HG02852 (cell line): ENCODE measurements around the gene C2CD4C.
"Not testable (repeated sequence)": the region's sequence is repeated elsewhere in the genome, so short reads cannot be mapped to it uniquely, and the experiment has no call there.

ENCODE experiments used
- ATAC-seq: cut with Tn5 transposase; IDR thresholded peaks from one replicate; pipeline ENCODE4 v1.9.1; 2021; ENCODE audit warnings: mild to moderate bottlenecking, moderate library complexity; ENCODE audit not compliant: unreplicated experiment

The C2CD4C gene

DNA sequence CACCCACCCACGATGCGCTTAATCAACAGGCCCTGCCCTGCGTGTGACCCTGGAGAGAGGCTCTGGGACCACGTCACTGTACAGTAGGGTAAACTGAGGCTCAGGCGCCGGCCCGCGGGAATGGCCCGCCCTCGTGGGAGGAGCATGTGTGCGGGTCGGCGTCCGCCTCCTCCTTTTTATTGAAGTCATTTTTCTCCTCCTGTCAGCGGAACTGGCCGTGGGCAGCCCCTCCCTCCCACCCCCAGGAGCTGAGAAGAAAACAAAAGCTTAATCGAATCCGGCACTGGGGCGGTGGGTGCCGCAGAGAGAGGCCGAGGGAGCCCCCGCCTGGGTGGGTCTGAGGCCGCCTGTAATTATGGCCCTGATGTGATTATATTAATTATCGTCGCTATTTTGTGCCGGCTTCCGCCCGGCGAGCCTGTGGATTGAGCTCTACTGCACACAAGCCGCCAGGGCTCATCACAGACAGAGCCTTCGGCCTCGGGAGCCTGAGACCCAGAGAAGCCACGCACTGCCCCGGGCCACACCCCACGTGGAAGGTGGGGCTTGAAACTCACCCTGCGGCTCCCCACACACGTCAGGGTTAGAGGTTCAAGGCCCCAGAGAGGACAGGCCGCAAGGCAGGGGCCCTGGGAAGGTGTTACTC is 7.0 kb downstream of the C2CD4C start:
- ATAC-seq = no peak

DNA sequence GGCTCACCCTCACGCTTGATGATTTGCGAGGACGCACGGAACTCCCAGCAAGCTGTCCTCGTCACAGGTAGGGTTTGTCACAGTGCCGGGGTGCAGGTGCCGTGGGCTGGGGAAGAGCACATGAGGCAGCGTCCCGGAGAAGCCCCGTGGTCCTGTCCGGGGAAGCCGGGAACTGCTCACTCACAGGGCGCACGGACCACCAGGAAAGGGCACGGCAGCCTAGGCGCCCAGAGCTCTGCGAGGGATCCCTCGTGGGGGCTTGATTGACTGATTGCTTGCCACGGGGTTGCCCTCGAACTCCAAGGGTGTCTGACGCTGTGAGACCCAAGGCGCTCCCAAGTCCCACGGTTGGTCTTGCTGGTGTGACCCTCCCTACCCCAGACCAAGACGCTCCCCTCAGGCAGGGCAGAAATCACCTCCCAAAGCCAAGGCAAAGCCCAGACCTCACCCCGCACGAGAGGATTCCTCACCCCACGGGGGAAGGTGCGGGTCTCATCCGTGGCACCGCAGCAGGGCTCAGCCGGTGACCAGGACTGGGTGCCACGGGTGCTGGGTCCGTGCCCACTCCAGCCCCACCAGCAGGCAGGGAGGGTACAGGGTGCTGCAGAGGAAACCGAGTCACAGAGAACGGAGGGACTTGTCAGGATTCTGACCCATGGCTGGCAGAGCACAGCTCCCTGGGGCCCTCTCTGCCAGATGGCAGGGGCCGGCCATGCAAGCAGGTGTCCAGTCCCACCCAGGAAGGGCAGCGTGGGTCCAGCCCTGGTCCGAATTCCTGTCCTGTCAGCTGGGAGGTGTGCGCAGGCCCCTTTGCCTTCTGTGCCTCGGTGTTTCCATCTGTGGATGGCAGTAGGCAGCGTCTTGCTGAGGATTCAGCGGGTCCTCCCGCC is 7.7 kb downstream of the C2CD4C start:
- ATAC-seq = no peak

DNA sequence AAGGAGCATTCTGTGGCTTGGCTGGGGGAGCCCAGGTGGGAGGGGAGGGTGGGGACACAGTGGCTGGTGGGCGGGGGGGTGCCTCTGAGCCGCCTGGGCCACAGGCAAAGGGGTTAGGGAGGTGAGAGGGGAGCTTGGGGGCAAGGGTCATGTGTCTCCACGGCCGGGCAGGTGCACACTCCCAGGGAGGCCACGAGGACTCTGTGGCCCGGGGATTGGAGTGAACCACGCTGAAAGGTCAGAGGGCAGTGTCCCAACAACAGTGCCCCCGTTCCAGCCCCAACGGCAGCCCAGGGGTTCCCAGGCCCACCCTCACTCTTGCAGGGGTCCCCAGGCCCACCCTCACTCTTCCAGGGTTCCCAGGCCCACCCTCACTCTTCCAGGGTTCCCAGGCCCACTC is 9.6 kb downstream of the C2CD4C start:
- no peak for ATAC-seq

DNA sequence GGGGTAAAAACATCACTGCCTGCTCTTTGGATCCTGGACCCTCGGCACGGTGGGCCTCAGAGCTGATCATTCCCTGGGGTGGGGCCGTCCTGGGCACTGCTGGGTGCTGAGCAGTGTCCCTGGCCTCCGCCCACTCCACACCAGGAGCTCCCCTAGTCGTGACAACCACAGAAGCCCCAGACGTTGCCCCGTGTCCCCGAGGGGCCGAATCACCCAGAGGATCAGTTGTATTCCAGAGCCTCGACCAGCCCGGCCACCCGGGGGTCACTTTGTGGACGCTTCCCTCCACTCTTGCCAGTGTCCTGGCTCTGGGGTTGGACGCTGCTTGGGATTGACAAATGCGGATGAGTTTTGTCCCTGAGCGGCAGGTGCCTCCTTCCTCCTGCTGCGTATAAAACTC is 10.2 kb downstream of the C2CD4C start:
- ATAC-seq = no peak

DNA sequence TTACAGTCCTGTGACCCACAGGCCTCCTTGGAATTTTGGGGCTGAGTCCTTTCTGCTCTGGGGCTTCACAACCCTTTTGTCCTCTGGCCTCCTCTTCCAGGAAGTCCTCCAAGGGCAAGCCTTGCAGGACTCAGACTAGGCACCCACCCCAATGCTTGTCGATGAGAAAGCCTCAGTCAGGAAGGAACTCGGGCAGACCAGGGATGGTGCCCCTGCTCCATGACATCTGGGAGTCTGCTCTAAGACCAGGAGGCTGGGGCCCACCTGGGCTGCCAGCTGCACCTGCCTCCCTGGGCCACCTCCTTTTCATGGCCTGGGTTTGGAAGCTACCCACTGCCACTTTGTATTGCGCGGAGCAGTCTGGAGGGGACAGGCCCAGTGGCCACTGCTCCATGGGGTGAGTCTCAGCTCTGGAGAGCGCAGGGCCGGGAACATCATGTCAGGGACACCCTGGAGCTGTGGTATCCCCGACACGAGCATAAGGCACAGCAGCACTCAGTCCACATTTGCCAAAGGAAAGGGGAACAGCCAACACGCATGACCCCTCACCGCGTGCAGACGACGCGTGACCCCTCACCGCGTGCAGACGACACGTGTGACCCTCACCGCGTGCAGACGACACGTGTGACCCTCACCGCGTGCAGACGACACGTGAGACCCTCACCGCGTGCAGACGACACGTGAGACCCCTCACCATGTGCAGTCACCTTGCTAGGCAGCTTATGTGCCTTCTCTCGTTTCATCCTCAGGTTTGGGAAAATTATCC is 10.8 kb downstream of the C2CD4C start:
- no peak for ATAC-seq

DNA sequence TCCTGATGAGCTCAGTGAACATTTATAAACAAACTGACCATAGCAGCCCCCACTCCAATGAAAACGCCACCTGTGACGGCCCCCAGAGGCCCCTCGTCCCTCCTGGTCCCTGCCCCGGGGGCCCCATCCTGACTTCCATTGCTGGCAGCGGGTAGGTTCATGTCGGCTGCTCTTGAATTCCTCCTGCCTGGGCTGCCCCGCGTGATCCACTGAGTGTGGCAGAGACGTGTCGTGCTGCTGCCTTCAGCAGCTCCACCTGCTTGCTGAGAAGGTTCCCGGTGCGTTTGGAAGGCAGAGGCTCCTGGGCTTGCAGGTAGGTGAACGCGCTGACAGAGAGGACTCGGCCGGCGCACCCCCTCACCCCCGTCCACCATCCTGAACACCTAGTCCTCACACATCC is 11.6 kb downstream of the C2CD4C start:
- ATAC-seq = no peak

DNA sequence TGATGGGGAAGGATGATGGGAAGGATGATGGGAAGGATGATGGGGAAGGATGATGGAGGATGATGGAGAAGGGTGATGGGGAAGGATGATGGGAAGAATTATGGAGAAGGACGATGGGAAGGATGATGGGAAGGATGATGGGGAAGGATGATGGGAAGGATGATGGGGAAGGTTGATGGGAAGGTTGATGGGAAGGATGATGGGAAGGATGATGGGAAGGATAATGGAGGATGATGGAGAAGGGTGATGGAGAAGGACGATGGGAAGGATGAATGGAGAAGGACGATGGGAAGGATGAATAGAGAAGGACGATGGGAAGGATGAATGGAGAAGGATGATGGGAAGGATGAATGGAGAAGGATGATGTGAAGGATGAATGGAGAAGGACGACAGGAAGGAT is 13.5 kb downstream of the C2CD4C start:
- ATAC-seq = no peak

DNA sequence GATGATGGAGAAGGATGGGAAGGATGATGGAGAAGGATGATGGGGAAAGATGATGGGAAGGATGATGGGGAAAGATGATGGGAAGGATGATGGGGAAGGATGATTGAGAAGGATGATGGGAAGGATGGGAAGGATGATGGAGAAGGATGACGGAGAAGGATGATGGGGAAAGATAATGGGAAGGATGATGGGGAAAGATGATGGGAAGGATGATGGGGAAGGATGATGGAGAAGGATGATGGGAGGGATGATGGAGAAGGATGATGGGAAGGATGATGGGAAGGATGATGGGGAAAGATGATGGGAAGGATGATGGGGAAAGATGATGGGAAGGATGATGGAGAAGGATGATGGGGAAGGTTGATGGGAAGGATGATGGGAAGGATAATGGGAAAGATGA is 14.1 kb downstream of the C2CD4C start:
- not testable (repeated sequence) for ATAC-seq

DNA sequence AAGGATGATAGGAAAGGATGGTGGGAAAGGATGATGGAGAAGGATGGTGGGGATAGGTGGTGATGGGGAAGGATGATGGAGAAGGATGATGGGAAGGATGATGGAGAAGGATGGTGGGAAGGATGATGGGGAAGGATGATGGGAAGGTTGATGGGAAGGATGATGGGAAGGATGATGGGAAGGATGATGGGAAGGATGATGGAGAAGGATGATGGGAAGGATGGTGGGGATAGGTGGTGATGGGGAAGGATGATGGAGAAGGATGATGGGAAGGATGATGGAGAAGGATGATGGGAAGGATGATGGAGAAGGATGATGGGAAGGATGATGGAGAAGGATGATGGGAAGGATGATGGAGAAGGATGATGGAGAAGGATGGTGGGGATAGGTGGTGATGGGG is 15.4 kb downstream of the C2CD4C start:
- ATAC-seq = not testable (repeated sequence)

DNA sequence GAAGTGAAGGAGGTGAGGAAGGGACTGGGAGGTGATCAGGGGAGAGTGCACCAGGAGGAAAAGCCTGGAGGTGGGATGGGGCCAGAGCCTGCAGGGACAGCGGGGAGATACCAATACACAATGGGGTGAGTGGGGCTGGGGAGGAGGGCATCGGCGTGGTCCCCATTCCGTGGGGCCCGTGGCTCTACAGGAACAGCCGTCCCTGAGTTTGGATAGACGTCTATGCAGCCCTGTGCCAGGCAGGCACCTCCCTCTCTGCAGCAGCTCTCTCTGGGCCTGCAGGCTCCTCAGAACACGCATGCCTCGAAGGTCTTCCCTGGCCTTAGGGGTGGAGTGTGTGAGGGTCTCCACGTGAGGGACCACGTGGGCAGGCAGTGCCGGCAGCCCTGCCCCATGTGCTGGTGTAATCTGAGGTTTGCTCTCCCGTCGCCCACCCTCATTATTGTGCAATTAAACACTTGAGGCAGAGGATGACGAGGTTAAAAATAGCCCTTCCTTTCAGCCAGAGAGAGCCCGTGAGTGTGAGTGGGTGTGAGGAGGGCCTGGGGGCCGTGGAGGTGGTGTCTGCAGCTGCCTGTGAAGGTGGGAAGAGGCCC is 16.5 kb downstream of the C2CD4C start:
- no peak for ATAC-seq

DNA sequence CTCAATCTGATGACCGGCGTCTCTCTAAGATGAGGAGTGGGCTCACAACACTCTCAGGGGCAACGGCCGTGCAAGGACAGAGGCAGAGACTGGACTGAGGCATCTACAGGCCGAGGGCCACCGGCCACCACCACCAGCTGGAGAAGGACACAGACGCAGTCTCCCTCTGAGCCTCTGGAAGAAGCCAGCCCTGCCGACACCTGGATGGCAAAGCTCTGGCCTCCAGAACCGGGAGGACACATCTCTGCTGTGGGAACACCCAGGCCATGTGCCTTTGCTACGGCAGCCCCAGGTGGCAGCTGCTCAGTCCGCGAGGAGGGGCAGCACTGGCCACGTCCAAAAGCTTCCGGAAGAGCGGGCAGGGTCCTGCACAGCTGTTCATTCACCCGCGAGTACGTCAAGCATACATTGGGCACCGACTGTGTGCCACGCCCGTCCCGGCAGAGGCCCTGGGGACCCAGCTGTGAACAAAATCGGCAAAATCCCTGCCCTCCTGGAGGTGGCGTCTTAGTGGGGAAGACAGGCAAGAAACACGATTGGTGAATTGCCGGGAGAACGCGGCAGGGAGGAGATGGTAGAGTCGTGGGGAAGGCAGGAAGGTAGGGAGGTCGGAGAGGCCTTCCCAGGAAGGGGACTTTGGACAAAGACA is 17.1 kb downstream of the C2CD4C start:
- ATAC-seq = no peak

DNA sequence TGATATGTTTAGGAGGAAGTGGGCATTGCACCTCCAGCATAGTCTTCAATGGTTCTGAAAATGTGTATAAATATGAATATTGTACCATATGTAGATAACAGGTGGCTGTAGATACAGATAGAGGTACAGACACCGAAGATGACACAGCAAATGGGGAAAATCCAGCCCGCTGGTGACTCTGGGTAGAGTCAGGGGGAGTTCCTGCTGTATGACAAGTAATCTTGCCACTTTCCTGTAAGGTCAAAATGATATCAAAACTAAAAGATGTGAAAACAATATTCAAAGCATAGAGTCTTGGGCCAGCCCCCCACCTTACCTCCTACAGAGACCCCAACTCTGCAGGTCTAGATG is 17.8 kb downstream of the C2CD4C start:
- ATAC-seq = no peak

DNA sequence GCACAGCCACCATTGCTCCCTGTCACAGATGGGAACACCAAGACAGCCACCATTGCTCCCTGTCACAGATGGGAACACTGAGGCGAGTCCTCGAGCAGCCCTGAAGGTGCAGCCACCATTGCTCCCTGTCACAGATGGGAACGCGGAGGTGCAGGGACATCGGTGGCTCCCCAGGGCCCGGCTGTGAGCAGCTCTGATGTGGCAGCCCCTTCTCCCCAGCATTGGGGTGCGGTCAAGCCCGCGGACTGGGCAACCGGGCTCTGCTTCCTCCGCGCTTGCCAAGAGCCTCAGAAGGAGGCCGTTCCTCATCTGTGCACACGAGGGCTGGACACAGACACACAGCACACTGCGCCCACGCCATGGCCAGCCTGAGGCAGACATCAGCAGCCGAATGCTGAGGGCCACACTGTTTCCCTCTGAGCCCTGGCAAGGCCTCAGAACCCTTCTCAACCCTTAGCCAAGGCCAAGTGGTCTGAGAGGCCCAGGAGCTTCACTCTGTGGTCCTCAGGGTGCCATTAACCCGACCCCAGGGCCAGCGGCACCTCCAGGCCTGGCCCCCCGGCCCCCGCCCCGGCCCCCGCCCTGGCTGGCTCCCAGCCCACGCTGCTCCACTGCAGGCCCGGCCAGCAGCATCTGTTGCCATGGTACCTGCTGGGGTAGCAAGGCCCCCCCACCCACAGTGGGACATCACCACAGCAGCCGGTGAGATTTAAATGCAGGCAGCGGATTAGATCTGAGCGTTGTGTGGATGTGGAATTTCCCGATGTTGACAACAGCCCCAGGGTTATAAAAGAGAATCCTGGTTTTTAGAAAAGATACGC is 18.4 kb downstream of the C2CD4C start:
- no peak for ATAC-seq

DNA sequence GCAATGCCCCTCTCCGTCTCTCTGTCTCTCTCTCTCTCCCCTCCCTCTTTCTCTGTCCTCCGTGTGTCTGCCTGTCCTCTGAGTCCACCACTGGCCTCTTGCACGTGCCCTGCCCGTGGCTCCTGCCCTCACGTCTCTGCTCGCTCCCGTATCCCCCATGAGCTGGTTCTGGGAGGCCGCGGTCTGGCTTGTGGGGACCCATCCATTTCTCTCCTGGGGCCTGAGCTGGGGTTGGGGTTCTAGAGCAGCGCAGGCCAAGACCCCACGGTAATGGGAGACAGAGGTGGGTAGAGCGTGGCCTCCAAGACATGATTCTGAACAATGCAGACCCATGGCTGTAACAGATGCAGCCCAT is 19.0 kb downstream of the C2CD4C start:
- ATAC-seq = no peak

DNA sequence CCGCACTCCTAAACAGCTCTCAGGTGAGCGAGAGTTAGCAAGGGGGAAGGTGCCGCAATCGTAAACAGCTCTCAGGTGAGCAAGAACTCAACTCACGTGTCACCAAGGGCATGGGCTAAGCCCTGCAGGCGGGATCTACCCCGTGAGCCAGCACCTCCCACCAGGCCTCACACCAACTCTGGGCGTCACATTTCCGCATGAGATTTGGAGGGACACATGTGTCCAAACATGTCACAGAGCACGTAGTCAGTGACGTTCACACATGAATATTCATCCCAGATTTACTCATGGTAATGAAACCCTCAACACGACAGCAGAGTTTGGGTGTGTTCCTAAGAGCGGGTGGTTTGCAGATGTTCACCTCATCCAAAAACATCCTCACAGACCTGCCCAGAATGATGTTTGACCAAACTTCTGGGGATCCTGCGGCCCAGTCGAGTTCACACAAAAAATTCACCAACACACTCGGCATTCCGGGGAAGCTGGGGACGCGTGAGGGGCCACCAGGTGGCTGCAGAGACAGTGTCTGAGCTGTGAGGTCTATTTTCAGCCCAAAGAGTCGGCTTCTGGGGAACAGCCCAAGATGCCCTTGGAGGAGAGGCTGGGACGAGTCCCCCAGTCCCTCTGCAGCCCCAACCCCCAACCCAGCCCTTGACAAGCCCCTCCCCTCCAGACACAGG is 19.6 kb downstream of the C2CD4C start:
- ATAC-seq = no peak

DNA sequence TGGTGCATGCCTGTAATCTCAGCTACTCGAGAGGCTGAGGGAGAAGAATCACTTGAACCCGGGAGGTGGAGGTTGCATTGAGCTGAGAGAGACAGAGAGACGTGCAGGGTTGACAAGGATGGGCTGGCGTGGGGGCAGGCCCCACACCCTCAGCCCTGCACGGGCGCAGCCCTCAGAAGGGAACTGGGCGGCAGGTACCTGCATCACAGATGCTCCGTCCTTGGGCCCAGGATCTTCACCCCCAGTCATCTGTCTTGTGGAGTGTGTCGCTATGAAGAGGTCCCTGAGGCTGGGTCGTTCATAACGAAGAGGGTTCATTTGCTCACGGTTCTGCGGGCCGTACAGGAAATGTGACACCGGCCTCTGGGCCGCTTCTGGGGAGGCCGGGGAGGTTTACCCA is 20.3 kb downstream of the C2CD4C start:
- ATAC-seq = no peak

DNA sequence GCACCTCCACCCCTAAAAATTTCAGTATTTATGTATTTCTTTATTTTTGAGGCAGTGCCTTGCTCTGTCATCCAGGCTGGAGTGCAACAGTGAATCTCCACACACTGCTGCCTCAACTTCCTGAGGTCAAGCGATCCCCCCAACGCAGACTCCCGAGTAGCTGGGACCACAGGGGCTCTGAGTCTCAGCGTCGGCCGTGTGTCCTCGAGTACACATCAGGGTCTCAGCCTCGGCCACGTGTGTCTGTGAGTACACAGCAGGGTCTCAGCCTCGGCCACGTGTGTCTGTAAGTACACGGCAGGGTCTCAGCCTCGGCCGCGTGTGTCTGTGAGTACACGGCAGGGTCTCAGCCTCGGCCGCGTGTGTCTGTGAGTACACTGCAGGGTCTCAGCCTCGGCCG is 21.2 kb downstream of the C2CD4C start:
- ATAC-seq = no peak

DNA sequence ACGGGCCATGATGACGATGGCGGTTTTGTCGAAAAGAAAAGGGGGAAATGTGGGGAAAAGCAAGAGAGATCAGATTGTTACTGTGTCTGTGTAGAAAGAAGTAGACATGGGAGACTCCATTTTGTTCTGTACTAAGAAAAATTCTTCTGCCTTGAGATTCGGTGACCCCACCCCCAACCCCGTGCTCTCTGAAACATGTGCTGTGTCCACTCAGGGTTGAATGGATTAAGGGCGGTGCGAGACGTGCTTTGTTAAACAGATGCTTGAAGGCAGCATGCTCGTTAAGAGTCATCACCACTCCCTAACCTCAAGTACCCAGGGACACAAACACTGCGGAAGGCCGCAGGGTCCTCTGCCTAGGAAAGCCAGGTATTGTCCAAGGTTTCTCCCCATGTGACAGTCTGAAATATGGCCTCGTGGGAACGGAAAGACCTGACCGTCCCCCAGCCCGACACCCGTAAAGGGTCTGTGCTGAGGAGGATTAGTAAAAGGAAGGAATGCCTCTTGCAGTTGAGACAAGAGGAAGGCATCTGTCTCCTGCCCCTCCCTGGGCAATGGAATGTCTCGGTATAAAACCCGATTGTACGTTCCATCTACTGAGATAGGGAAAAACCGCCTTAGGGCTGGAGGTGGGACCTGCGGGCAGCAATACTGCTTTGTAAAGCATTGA is 22.2 kb downstream of the C2CD4C start:
- ATAC-seq = not testable (repeated sequence)

DNA sequence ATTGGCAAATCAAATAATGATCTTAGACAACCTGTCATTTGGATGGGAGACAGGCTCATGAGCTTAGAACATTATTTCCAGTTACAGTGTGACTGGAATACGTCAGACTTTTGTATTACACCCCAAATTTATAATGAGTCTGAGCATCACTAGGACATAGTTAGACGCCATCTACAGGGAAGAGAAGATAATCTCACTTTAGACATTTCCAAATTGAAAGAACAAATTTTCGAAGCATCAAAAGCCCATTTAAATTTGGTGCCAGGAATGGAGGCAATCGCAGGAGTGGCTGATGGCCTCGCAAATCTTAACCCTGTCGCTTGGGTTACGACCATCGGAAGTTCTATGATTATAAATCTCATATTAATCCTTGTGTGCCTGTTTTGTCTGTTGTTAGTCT is 22.8 kb downstream of the C2CD4C start:
- ATAC-seq = not testable (repeated sequence)
